Measurements from ENCODE around the gene ARMC12.

The ARMC12 gene

DNA sequence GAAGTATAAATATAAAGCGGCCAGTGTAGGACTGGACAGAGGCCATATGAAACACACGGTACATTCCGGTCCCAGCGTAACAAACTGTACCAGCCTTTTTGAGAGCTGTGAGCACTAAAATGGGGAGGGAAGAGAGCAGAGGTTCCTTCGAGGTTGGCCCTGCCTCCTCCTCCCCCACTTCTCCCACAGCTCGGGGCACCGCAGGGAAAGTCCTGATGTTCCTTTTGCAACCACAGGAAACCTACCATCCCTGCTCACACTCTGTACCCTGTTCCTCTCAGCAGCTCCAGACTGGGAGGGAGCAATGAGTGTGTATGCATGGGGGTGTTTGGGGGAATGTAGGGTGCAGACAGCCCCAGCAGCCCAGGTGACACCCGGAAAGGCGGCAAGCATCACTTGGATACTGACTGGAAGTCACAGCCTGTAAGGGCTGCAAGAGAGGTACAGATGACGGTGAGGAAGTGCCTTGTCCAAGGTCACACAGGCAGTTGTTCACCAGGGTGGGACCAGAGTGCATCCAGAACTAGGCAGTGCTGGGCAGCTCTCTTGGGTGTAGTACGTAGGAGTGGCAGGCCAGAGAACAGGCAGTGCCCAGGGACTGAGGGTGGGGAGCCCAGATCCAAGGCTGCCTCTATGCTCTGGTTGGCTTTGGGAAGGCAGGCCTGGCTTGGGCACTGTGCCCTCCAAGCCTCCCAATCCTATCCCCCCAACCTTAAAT lies 11.0 kb upstream of the ARMC12 start:
- Histone ChIP-seq H3K27me3 (replicated peaks; ENCODE audit: control insufficient read depth, insufficient read depth, low read length, poor library complexity, severe bottlenecking) (no peaks in the 10 kb centered on the region), H3K4me3 (ENCODE audit: insufficient read depth, low read depth, low read length, poor library complexity, severe bottlenecking) (no peak overlapping the region), H3K27ac (ENCODE audit: insufficient read depth, low read length, poor library complexity, severe bottlenecking) (peak overlapping the region; percentile 75), H3K4me1 (ENCODE audit: control insufficient read depth, insufficient read depth, low read length, poor library complexity, severe bottlenecking) (peaks cover 62% of the 10 kb centered on the region), H3K9me3 (ENCODE audit: control insufficient read depth, low read length) (no peaks in the 10 kb centered on the region), H3K36me3 (ENCODE audit: control insufficient read depth, insufficient read depth, low read length) (no peaks in the 10 kb centered on the region)
- DNase-seq, result no peak

DNA sequence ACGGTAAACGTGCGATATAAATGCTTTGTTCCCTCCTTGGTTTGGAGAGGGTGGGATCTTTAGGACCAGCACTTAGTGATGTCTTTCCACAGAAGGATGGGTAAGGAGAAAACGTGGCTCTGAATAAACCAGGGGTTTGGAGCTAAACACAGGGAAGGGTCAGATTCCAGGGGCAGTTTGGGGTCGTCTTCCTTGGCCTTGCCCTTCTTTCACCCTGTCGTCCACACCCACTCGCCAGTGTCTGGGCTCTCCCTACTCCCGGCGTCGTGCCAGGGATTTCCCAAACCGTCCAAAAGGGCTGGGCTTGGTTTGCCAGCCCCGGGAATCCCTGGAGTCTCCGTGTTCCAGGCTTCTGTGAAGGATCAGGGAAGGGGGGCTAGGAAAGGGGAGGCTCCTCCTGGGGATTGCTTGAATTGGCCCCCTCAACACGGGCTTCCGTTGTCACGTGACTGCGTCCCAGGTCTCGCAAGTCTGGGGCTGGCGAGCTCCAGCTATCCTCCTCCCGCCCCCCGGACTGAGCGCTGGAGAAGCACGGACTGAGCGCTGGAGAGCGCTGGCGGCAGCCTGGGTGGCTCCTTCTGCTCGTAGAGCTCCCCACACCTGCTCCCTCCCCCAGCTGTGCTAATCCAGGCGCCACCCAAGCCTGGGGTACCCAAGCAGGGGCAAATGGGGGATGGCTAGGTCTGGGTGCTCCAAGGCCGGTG lies 9.4 kb upstream of the ARMC12 start:
- Histone ChIP-seq H3K27me3 (replicated peaks; ENCODE audit: control insufficient read depth, insufficient read depth, low read length, poor library complexity, severe bottlenecking) (no peaks in the 10 kb centered on the region), H3K4me3 (ENCODE audit: insufficient read depth, low read depth, low read length, poor library complexity, severe bottlenecking) (peak overlapping the region; percentile 44), H3K4me1 (ENCODE audit: control insufficient read depth, insufficient read depth, low read length, poor library complexity, severe bottlenecking) (peaks cover 70% of the 10 kb centered on the region), H3K9me3 (ENCODE audit: control insufficient read depth, low read length) (no peaks in the 10 kb centered on the region), H3K36me3 (ENCODE audit: control insufficient read depth, insufficient read depth, low read length) (no peaks in the 10 kb centered on the region), H3K27ac (ENCODE audit: insufficient read depth, low read length, poor library complexity, severe bottlenecking) (peak overlapping the region; percentile 75)
- DNase-seq, result no peak

DNA sequence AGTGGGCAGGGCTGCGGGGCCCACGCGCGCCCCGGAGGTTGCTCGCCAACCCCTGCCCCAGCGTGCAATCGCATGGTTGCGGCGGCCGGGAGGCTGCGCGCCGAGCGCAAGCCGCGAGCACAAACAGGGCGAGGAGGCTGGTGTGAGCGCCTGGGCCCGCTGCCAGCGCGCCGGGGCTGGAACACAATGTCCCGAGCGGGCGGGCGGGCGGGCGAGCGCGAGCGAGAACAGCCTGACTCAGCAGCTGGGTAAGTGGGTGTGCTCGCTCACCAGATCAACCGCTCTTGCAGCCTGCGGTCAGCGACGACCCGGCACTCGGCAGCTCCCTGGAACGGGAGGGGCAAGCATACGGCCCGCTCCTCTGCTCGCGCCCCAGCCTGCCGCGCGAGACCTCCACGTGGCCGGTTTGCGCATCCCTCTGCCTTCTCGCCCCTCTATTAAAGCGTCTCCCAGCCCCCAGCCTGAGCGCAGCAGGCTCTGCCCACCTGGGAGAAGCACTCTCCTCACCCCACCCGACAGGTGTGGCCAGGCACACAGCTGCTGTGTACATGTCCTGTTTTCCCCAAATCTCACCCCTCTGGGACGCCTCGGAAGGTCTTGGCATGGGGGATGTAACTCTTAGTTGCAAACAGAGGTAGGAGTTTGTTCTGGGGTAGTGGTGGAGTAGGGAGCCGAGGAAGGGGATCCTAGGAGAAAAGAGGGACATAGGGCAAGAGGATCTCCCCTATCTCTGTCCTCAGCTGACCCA lies 8.7 kb upstream of the ARMC12 start:
- Histone ChIP-seq H3K4me1 (ENCODE audit: control insufficient read depth, insufficient read depth, low read length, poor library complexity, severe bottlenecking) (peaks cover 77% of the 10 kb centered on the region), H3K27me3 (replicated peaks; ENCODE audit: control insufficient read depth, insufficient read depth, low read length, poor library complexity, severe bottlenecking) (no peaks in the 10 kb centered on the region), H3K27ac (ENCODE audit: insufficient read depth, low read length, poor library complexity, severe bottlenecking) (peak overlapping the region; percentile 77), H3K4me3 (ENCODE audit: insufficient read depth, low read depth, low read length, poor library complexity, severe bottlenecking) (peak overlapping the region; percentile 44), H3K36me3 (ENCODE audit: control insufficient read depth, insufficient read depth, low read length) (no peaks in the 10 kb centered on the region), H3K9me3 (ENCODE audit: control insufficient read depth, low read length) (no peaks in the 10 kb centered on the region)
- DNase-seq, result peak; percentile 83 to 85 (median 83)

DNA sequence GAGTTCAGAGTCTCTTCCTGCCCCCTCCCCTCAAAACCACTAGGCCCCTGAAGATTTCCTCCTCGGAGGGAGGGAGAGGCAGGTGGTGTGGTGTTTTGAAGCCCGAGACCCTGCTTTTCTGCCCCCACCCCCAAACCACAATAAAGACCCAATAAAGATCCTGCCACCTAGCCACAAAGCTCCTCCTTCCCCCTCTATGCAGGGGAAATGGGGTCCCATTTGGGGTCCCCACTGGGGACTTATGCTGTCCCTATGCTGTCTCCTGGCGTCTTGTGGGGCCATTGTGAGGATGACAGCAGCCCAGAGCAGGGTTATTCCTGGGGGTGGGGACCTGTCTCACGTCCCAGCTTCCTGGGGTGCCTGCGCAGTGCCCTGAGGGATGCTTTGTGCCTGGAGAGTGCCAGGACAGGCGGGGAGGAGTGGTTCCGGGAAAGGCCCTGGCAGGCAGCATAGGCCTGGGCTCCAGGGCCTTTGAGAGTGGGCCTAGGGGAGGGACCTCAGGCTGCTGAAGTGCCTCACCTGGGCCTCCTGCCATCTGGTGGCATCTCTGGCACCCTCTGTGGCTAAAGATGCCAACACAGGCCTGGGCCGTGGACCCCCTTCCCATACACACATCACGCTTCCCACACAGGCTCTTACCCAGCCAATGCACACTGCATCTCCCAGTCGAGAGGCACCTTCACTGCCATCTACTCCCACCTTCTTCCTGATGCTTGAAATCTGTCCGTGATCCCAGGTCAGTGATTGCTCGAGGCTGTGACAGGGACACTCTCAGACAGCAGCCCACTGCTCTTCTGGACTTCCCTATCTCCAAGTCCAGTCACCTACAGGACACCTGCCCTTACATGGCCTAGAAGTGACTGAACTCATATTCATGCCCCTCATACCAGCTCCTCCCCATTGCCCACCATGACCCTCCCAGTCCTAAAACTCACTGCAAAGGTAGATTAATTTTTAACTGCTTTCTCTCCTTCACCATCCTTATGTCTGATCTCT lies 7.9 kb upstream of the ARMC12 start:
- Histone ChIP-seq H3K4me3 (ENCODE audit: insufficient read depth, low read depth, low read length, poor library complexity, severe bottlenecking) (peak overlapping the region; percentile 5), H3K9me3 (ENCODE audit: control insufficient read depth, low read length) (no peaks in the 10 kb centered on the region), H3K4me1 (ENCODE audit: control insufficient read depth, insufficient read depth, low read length, poor library complexity, severe bottlenecking) (peaks cover 78% of the 10 kb centered on the region), H3K27ac (ENCODE audit: insufficient read depth, low read length, poor library complexity, severe bottlenecking) (peak overlapping the region; percentile 77), H3K36me3 (ENCODE audit: control insufficient read depth, insufficient read depth, low read length) (no peaks in the 10 kb centered on the region), H3K27me3 (replicated peaks; ENCODE audit: control insufficient read depth, insufficient read depth, low read length, poor library complexity, severe bottlenecking) (no peaks in the 10 kb centered on the region)
- no peak for DNase-seq

DNA sequence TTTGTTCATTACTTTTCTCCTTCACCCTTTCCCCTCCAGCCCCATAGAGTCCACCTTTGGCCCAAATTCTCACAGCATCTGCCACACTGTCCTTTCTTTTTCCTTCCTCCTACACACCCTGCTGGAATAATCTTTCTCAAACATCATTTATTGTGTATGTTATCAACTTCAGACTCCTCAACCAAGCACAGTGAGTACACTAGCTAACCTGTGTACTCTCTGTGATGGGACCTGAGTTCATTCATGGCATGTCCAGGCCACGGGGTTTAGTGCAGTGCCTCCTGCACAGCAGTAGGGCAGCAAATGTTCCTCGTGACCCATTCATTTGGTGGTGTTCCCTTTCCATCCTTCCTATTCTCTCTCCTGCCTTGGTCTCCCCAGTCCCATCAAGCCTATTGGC lies 7.1 kb upstream of the ARMC12 start:
- Histone ChIP-seq H3K27ac (ENCODE audit: insufficient read depth, low read length, poor library complexity, severe bottlenecking) (peak overlapping the region; percentile 44), H3K9me3 (ENCODE audit: control insufficient read depth, low read length) (no peaks in the 10 kb centered on the region), H3K36me3 (ENCODE audit: control insufficient read depth, insufficient read depth, low read length) (no peaks in the 10 kb centered on the region), H3K27me3 (replicated peaks; ENCODE audit: control insufficient read depth, insufficient read depth, low read length, poor library complexity, severe bottlenecking) (no peaks in the 10 kb centered on the region), H3K4me1 (ENCODE audit: control insufficient read depth, insufficient read depth, low read length, poor library complexity, severe bottlenecking) (peaks cover 74% of the 10 kb centered on the region), H3K4me3 (ENCODE audit: insufficient read depth, low read depth, low read length, poor library complexity, severe bottlenecking) (no peak overlapping the region)
- DNase-seq, result no peak

DNA sequence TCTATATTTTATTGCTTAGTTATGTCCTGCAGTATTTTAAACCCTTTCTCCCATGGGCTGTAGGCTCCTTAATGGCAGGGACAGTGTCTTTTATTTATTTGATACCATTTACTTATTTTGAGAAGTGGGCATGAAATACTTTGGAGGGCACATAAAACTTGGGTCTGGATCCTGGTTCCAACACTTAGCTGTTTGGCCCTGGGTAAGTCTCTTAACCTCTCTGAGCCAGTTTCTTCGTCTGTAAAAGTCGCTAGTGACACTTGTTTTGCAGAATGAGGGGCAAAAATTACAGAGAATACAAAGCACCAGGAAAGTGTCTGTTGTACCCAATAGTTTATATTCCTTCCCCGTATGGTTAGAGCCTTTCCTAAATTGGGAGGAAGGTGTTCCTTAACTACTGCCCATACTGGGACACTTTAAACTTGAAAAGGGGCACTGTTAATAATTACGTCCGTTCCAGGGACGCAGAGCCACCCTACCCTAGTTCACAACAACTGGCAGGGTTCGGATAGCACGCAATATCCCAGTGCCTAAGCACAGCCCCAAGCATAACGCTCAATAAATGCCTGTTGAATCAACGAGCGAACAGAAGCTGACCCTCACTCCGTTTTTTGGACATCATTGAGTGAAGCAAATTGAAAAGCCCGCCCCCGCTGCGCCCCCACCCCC lies 6.0 kb upstream of the ARMC12 start:
- H3K4me1 ChIP-seq (ENCODE audit: control insufficient read depth, insufficient read depth, low read length, poor library complexity, severe bottlenecking), result peaks cover 73% of the 10 kb centered on the region
- H3K36me3 ChIP-seq (ENCODE audit: control insufficient read depth, insufficient read depth, low read length), result no peaks in the 10 kb centered on the region
- peak overlapping the region; percentile 13 for H3K4me3 ChIP-seq (ENCODE audit: insufficient read depth, low read depth, low read length, poor library complexity, severe bottlenecking)
- no peak for DNase-seq
- H3K27me3 ChIP-seq (replicated peaks; ENCODE audit: control insufficient read depth, insufficient read depth, low read length, poor library complexity, severe bottlenecking), result no peaks in the 10 kb centered on the region
- H3K27ac ChIP-seq (ENCODE audit: insufficient read depth, low read length, poor library complexity, severe bottlenecking), result peak overlapping the region; percentile 98
- H3K9me3 ChIP-seq (ENCODE audit: control insufficient read depth, low read length), result no peaks in the 10 kb centered on the region

DNA sequence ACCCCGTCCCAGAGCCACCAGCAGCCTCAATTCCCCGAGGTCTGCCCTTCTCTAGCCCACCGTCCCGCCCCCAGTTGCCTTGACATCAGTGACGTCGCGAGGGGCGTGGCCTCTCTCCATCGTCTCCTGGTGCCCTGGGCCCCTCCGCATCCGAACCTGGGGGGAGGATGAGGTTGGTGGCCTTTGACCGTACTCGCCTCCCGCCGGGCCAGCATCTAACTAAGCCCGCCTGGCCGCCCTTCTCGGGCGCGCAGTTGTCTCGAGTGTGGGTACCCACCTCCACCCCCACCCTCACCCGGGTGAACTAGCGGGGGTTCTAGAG lies 5.5 kb upstream of the ARMC12 start:
- Histone ChIP-seq H3K4me3 (ENCODE audit: insufficient read depth, low read depth, low read length, poor library complexity, severe bottlenecking) (peak overlapping the region; percentile 87), H3K27ac (ENCODE audit: insufficient read depth, low read length, poor library complexity, severe bottlenecking) (peak overlapping the region; percentile 98), H3K4me1 (ENCODE audit: control insufficient read depth, insufficient read depth, low read length, poor library complexity, severe bottlenecking) (peaks cover 73% of the 10 kb centered on the region), H3K36me3 (ENCODE audit: control insufficient read depth, insufficient read depth, low read length) (no peaks in the 10 kb centered on the region), H3K27me3 (replicated peaks; ENCODE audit: control insufficient read depth, insufficient read depth, low read length, poor library complexity, severe bottlenecking) (no peaks in the 10 kb centered on the region), H3K9me3 (ENCODE audit: control insufficient read depth, low read length) (no peaks in the 10 kb centered on the region)
- DNase-seq, result peak; percentile 79 to 86 (median 81)

DNA sequence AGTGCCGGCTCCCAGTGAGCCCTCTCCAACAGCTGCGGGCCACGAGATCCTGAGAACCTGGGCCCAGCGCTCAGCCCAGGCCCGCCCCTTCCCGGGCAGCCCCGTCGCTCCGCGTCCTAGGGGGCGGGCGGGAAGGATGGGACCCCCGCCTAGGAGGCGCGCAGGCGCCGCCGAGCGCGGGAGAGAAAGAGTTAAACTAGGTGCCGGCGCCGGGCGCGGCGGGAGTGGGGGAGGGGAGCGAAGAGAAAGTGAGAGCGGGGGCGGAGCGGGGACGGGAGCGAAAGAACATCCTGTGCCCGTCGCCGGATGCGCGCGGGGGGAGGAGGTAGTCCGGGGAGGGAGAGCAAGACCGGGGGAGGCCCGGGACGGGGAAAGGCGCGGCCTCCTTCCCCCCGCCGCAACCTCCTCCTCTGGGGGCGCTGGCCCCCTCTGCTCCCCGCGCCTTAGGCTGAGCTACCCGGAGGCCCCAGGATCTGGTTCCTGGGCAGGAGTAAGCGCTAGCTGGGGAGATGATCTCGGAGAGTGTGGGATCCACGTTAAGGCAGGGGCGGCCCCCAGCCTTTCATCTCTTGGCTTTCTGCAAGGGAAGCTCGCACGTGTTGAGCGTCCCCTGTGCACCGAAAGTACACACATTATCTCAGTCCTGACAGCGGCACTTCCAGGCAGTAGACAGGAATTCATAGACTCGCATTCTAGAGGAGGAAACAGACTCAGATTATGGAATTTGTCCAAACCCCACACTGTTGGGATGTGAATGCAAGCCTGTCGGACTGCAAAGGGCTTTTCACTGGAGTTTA lies 4.9 kb upstream of the ARMC12 start:
- Histone ChIP-seq H3K9me3 (ENCODE audit: control insufficient read depth, low read length) (no peaks in the 10 kb centered on the region), H3K4me3 (ENCODE audit: insufficient read depth, low read depth, low read length, poor library complexity, severe bottlenecking) (peak overlapping the region; percentile 87), H3K4me1 (ENCODE audit: control insufficient read depth, insufficient read depth, low read length, poor library complexity, severe bottlenecking) (peaks cover 69% of the 10 kb centered on the region), H3K27ac (ENCODE audit: insufficient read depth, low read length, poor library complexity, severe bottlenecking) (peak overlapping the region; percentile 98), H3K27me3 (replicated peaks; ENCODE audit: control insufficient read depth, insufficient read depth, low read length, poor library complexity, severe bottlenecking) (no peaks in the 10 kb centered on the region), H3K36me3 (ENCODE audit: control insufficient read depth, insufficient read depth, low read length) (no peaks in the 10 kb centered on the region)
- DNase-seq, result peak; percentile 82 to 87 (median 83)

Measured in effector memory CD4-positive, alpha-beta T cell (primary cell).